Fibroblast of skin of abdomen (primary cell): ENCODE measurements around the gene PTGDR.

Experiments
- DNase-seq: peaks from one replicate; pipeline ENCODE4 v3.0.0-alpha.2; 2013

Gene PTGDR

GRCh38 chr14:52265253-52265652 is 2.2 kb upstream of the PTGDR start:
- DNase-seq = no peak

GRCh38 chr14:52266179-52266578 is 1.3 kb upstream of the PTGDR start:
- peak; percentile 77 for DNase-seq

GRCh38 chr14:52266782-52267181 is 716 bp upstream of the PTGDR start:
- peak; percentile 42 for DNase-seq

- DNase-seq = peak; percentile 11
These were observed 972 bp downstream of the PTGDR start for GRCh38 chr14:52268279-52269061.

GRCh38 chr14:52269100-52269499 is 1.6 kb downstream of the PTGDR start:
- no peak for DNase-seq

- DNase-seq = no peak
These were observed 2.5 kb downstream of the PTGDR start for GRCh38 chr14:52269982-52270381.

DNA sequence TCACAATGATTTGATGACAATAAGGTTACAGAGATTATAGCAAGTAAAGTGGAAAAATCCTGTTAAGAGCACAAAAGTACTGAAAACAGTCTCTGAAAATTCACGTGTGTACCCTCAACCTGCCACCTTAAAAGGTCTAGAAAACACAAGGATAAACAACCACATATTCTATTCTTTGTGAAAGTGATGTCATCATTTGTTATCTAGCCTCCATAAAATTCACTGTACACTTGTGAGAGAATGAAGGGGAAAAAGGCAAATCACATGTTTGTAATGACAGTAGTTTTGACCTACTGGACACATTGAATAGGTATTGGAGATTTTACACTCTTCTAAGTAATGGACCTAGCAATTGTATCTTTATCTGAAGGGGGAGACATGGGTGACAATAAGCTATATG is 4.0 kb downstream of the PTGDR start:
- DNase-seq = no peak

- DNase-seq = no peak
These were observed 4.9 kb downstream of the PTGDR start for GRCh38 chr14:52272375-52272774.

GRCh38 chr14:52275372-52275771 is 7.9 kb downstream of the PTGDR start:
- no peak for DNase-seq

- DNase-seq = no peak
These were observed 10.1 kb downstream of the PTGDR start for GRCh38 chr14:52277552-52277951.

- DNase-seq = peak; percentile 25
These were observed 11.9 kb downstream of the PTGDR start for GRCh38 chr14:52279408-52279807.

DNA sequence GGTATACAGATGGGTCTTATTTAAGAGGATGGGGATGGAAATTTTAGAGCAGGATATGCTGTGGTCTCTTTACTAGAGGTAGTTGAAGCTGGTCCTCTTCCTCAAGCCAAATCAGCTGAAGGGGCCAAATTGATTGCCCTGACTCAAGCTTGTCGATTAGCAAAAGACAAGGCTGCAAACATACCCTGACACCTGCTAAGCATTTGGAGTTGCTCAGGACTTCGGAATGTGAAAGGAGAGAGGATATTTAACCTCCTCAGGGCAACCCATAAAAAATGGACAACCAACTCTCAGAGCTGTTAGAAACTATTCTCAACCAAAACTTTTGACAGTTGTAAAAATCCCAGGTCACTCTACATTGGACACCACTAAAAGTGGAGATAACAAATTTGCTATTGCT is 15.6 kb downstream of the PTGDR start:
- DNase-seq = no peak

DNA sequence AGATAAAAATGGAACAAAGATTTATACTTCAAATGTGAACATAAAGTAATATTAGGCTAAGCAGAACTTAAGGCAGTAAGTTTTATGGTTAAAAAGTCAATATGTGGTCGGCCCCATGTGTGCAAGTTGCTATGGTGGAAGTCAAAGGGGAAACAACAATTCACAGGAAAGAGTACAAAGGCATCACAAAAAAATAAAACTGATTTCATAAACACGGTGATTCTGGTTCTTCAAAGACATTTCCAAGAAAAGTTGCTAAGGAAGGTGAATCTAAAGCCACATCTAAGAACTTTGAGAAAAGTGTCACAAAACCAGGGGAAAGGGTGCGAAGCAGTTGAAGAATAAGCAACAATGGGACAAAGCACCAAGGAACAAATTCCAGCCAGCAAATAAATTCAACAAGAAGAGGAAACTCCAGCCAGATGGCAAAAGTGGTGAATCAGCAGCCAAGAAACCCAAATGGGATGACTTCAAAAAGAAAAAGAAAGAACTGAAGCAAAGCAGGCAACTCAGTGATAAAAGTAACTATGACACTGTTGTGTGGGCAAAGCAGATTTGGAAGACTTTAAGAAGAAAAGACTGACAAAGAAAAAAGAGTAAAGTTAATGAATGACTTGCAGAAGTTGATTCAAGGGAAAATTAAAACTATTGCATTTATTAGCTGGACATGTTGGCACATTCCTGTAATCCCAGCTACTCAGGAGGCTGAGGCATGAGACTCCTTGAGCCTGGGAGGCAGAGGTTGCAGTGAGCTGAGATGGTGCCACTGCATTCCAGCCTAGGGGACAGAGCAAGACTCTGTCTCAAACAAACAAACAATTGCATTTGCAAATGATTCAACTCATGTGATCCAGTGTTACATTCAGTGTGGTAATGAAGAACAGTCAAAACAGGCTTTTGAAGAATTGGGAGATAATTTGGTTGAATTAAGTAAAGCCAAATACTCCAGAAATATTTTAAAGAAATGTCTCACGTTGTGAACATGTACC is 19.5 kb downstream of the PTGDR start:
- DNase-seq = no peak

DNA sequence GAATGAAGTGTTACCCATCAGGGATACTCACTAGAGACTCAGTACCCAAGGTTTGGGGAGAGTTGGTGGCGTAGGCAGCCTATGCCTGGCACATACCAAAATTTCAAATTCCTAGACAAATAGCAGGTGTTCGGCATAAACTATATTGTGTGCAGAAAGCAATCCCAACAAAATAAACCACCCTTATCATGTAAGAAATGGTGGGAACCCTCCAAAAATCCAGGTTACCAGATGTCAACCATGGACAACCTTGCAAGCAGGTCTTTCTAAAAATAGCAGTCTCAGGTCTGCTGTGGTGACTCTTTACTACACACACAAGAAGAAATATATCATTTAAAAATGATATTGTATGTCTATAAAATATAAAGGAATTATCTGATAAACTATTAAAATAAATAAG is 28.9 kb downstream of the PTGDR start:
- no peak for DNase-seq

DNA sequence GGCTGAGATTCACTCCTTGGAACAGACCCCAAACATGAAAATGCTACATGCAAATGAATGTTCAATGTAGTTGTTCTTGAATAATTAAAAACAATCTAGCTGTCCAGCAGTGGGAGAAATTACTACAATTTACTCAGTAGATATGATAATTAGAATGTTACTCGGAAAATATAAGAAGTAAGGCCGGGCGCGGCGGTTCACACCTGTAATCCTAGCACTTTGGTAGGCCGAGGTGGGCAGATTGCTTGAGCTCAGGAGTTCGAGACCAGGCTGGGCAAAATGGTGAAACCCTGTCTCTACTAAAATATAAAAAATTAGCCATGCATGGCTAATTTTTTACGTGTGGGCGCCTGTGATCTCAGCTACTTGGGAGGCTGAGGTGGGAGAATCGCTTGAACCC is 31.3 kb downstream of the PTGDR start:
- DNase-seq = no peak

- peak; percentile 56 for DNase-seq
These were observed 32.3 kb downstream of the PTGDR start for GRCh38 chr14:52299692-52300278.

DNA sequence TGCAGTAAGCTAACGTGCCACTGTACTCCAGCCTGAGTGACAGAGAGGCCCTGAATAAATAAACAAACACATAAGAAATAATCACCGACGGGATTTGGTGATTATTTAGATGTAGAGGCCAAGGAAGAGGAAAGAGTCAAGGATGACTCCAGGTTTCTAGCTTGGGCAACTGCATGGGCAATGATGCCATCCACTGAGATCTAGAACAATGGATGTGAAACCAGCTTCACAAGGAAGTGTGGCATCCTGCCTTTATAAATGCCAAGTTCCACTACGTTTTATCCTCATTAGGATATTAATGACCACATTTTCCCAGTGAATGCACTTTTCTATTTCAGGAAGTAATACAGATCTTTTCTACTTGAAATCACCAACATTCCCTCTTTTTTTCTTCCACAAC is 35.7 kb downstream of the PTGDR start:
- DNase-seq = no peak

GRCh38 chr14:52304248-52304904 is 36.9 kb downstream of the PTGDR start:
- peak; percentile 11 for DNase-seq

DNA sequence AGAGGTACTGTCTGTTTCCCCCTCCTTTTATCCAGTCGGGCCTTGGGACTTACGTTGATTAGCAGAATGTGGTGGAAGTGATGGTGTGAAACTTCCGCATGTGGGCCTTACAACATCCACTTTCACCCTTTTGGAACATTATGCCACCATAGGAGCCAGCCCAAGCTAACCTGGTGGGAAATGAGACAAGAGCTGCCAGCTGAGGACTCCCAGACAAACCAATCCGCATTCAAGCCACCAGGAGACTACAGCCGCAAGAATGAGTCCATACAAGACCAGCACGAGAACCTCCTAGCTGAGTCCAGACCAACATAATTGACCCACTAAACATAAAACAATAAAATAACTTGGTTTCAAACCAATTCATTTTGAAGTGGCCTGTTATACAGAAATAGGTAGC is 37.5 kb downstream of the PTGDR start:
- no peak for DNase-seq

DNA sequence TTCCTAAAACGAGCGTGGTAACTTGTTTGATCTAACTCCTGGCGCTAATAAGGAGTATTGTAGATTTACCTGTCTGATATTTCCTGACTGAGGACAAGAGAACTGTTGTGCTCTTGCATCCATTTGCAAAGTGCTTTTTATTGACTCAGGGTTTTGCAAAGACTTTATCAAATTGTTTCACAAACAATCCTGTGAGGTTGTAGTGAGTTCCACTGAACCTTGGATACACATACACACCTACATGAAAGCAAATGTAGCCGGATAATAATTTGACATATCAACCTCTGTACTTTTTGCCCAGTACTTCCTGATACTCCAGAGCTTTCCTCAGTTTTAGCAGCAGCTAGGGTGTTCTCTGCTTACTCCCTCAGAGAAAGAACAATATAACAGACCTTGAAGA is 39.9 kb downstream of the PTGDR start:
- DNase-seq = no peak

- no peak for DNase-seq
These were observed 40.4 kb downstream of the PTGDR start for GRCh38 chr14:52307905-52308304.

DNA sequence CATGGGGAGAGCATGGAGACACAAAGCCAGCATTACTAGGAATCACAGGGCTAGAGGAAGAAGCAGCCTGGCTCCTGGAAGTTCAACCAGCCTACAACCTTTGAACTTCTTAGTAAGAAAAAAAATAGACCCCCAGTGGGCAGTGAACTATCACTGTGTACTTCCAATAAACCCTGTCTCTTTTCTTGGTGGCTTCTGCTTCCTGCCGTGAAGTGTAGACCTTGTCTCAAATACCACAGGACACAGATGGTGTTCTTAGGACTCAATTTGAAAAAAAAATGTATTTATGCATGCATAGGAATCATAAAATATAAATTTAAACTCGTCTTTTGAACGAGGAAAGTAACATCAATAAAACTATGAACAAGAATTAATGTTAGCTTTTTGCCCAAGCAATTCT is 43.0 kb downstream of the PTGDR start:
- no peak for DNase-seq

DNA sequence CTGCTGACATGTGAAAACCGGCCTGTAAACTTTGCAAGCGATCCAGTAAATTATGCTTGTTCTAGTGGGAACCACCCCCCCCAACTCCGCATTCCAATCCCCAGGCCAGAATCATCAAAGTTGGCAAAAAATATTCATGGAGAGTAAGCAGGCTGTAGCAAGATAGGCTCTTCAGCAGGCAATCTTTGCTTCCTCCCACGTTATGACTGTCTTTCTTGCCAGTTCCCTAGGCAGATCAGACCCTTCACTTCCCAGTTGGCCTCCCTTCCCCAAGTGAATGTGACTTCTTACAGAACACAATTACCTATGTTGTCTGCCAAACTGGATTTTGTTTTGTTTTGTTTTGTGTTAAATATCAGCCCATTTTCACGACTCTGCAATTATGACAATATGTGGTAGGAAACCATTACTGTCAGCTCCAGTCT is 45.4 kb downstream of the PTGDR start:
- DNase-seq = peak; percentile 41
